GM23248 (cell line): ENCODE measurements around the gene DCAF4.

ENCODE experiments used
- EZH2 ChIP-seq: fragments of 200-600 bp; sonication (generic); IDR thresholded peaks from 2 replicates; pipeline ENCODE4 v1.6.1; 2018; ENCODE audit warnings: antibody characterized with exemption, mild to moderate bottlenecking; ENCODE audit not compliant: insufficient read depth, poor library complexity, severe bottlenecking
- EZH2phosphoT487 ChIP-seq: fragments of 200-600 bp; sonication (generic); IDR thresholded peaks from 2 replicates; pipeline ENCODE4 v1.6.1; 2018; ENCODE audit warnings: antibody characterized with exemption, moderate library complexity, mild to moderate bottlenecking, low read depth; ENCODE audit not compliant: insufficient read depth

DNA sequence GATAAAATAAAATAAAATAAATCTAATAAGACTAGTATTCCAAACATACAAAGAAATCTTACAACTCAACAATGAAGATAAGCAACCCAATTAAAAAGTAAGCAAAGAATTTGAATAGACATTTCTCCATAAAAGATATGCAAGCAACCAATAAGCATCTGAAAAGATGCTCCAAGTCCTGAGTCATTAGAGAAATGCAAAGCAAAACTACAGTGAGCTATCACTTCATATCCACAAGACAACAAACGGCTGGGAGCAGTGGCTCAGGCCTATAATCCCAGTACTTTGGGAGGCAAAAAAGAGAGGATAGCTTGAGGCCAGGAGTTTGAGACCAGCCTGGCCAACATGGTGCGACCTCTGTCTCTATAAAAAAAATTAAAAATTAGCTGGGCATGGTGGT, 73.8 kb downstream of the DCAF4 start:
- no peak for TF ChIP-seq EZH2
- no peak for TF ChIP-seq EZH2phosphoT487
